Activated CD4-positive, alpha-beta memory T cell treated with anti-CD3 and anti-CD28 coated beads for 36 hours (primary cell): ENCODE data around the gene SNRPF. TPM values are rescaled to one million over a fixed set of nuclear protein-coding genes. Genes with fewer than 3 reads are reported as not detected.

ENCODE experiments used
- CTCF ChIA-PET: fragments of 350-600 bp; sonication (Branson Sonifier 250); formaldehyde crosslinking; loops from one replicate; lab custom pipeline; 2021; ENCODE audit warnings: antibody characterized with exemption, inconsistent platforms; lab: Charles Lee
- POLR2A ChIA-PET: fragments of 350-600 bp; sonication (Branson Sonifier 250); formaldehyde crosslinking; loops from one replicate; lab custom pipeline; 2021; ENCODE audit warnings: antibody characterized with exemption; lab: Charles Lee
- DNase-seq: peaks from one replicate; pipeline ENCODE4 v3.0.0-alpha.2; 2020
- H3K27ac Mint-ChIP-seq: one replicate; pipeline ENCODE4 v1.8.0; 2021; ENCODE audit warnings: mixed read lengths
- H3K27me3 Mint-ChIP-seq: one replicate; pipeline ENCODE4 v1.8.0; 2021; ENCODE audit warnings: mixed read lengths
- H3K36me3 Mint-ChIP-seq: one replicate; pipeline ENCODE4 v1.8.0; 2021; ENCODE audit warnings: mixed read lengths
- H3K4me1 Mint-ChIP-seq: one replicate; pipeline ENCODE4 v1.8.0; 2021; ENCODE audit warnings: low read depth, mixed read lengths
- H3K4me3 Mint-ChIP-seq: one replicate; pipeline ENCODE4 v1.8.0; 2021; ENCODE audit warnings: mild to moderate bottlenecking, mixed read lengths
- H3K9me3 Mint-ChIP-seq: one replicate; pipeline ENCODE4 v1.8.0; 2021; ENCODE audit warnings: mixed read lengths
- intact Hi-C: fragments of 100-400 bp; cut with micrococcal nuclease; formaldehyde crosslinking; loops from one replicate; pipeline ENCODE4 v1.15.1; 2023
- total RNA-seq, 2 experiments: library from RNA; stranded (reverse); gene quantifications; one replicate each; pipeline ENCODE4 v1.2.3, GENCODE V29; 2021

Gene SNRPF
- total RNA-seq, 2 experiments from 2014 or later: 45.4 to 46.0 TPM

- DNase-seq: no peak
- POLR2A ChIA-PET: no interaction called here
Measured at GRCh38 chr12:95862038-95862437, 3.3 kb downstream of the SNRPF start.

GRCh38 chr12:95863337-95863736, 4.6 kb downstream of the SNRPF start:
- CTCF ChIA-PET: no interaction called here
- POLR2A ChIA-PET: no interaction called here
- Mint-ChIP-seq H3K4me1 (peaks cover 37% of the 10 kb centered on the region), H3K27me3 (no peaks in the 10 kb centered on the region), H3K4me3 (no peak overlapping the region), H3K9me3 (no peaks in the 10 kb centered on the region), H3K36me3 (peaks cover 44% of the 10 kb centered on the region), H3K27ac (no peak overlapping the region)
- intact Hi-C loops: no loop called here
- no peak for DNase-seq

More at GRCh38 chr12:95862038-95862437, 3.3 kb downstream of the SNRPF start:
- intact Hi-C loops: no loop called here
- H3K9me3 Mint-ChIP-seq: no peaks in the 10 kb centered on the region
- peaks cover 37% of the 10 kb centered on the region for H3K36me3 Mint-ChIP-seq
- peaks cover 40% of the 10 kb centered on the region for H3K4me1 Mint-ChIP-seq
- no peak overlapping the region for H3K4me3 Mint-ChIP-seq
- H3K27me3 Mint-ChIP-seq: peaks cover 2% of the 10 kb centered on the region
- CTCF ChIA-PET: no interaction called here
- H3K27ac Mint-ChIP-seq: no peak overlapping the region

- no peak overlapping the region for H3K4me3 Mint-ChIP-seq
- no peaks in the 10 kb centered on the region for H3K27me3 Mint-ChIP-seq
- DNase-seq: no peak
- CTCF ChIA-PET: no interaction called here
- intact Hi-C loops: no loop called here
- no peaks in the 10 kb centered on the region for H3K4me1 Mint-ChIP-seq
- H3K27ac Mint-ChIP-seq: no peak overlapping the region
- H3K9me3 Mint-ChIP-seq: no peaks in the 10 kb centered on the region
- POLR2A ChIA-PET: no interaction called here
- peaks cover 29% of the 10 kb centered on the region for H3K36me3 Mint-ChIP-seq
Measured at GRCh38 chr12:95870897-95871296, 12.1 kb downstream of the SNRPF start.

GRCh38 chr12:95874452-95874851, 15.7 kb downstream of the SNRPF start:
- Mint-ChIP-seq H3K4me3 (no peak overlapping the region), H3K27me3 (no peaks in the 10 kb centered on the region), H3K27ac (no peak overlapping the region), H3K9me3 (no peaks in the 10 kb centered on the region), H3K4me1 (no peaks in the 10 kb centered on the region), H3K36me3 (peaks cover 18% of the 10 kb centered on the region)
- POLR2A ChIA-PET: no interaction called here
- intact Hi-C loops: no loop called here
- no peak for DNase-seq
- CTCF ChIA-PET: no interaction called here

- intact Hi-C loops: no loop called here
- H3K4me1 Mint-ChIP-seq: no peaks in the 10 kb centered on the region
- ChIA-PET CTCF (no interaction called here), POLR2A (interaction anchor here (0.6 kb wide), 1 partner anchor 49 kb away, joined by 3 read pairs; no protein-coding TSS in a partner anchor)
- no peaks in the 10 kb centered on the region for H3K27me3 Mint-ChIP-seq
- DNase-seq: no peak
- H3K36me3 Mint-ChIP-seq: peaks cover 5% of the 10 kb centered on the region
- no peak overlapping the region for H3K27ac Mint-ChIP-seq
- H3K4me3 Mint-ChIP-seq: no peak overlapping the region
- no peaks in the 10 kb centered on the region for H3K9me3 Mint-ChIP-seq
Measured at GRCh38 chr12:95877622-95878021, 18.9 kb downstream of the SNRPF start.

- Mint-ChIP-seq H3K4me3 (no peak overlapping the region), H3K27me3 (no peaks in the 10 kb centered on the region), H3K9me3 (peaks cover 3% of the 10 kb centered on the region), H3K36me3 (no peaks in the 10 kb centered on the region), H3K27ac (no peak overlapping the region), H3K4me1 (no peaks in the 10 kb centered on the region)
- POLR2A ChIA-PET: no interaction called here
- CTCF ChIA-PET: no interaction called here
- intact Hi-C loops: no loop called here
- no peak for DNase-seq
Measured at GRCh38 chr12:95880895-95881294, 22.1 kb downstream of the SNRPF start.

- H3K4me1 Mint-ChIP-seq: no peaks in the 10 kb centered on the region
- H3K27ac Mint-ChIP-seq: no peak overlapping the region
- DNase-seq: no peak
- ChIA-PET CTCF (interaction anchor here (0.6 kb wide), 1 partner anchor 64 kb away, joined by 3 read pairs; no protein-coding TSS in a partner anchor), POLR2A (no interaction called here)
- peaks cover 3% of the 10 kb centered on the region for H3K9me3 Mint-ChIP-seq
- intact Hi-C loops: no loop called here
- no peaks in the 10 kb centered on the region for H3K36me3 Mint-ChIP-seq
- no peak overlapping the region for H3K4me3 Mint-ChIP-seq
- H3K27me3 Mint-ChIP-seq: no peaks in the 10 kb centered on the region
Measured at GRCh38 chr12:95881331-95881955, 22.7 kb downstream of the SNRPF start.

- no peak overlapping the region for H3K27ac Mint-ChIP-seq
Measured at GRCh38 chr12:95882080-95882479, 23.3 kb downstream of the SNRPF start.

GRCh38 chr12:95882873-95883272, 24.1 kb downstream of the SNRPF start:
- POLR2A ChIA-PET: no interaction called here
- no peaks in the 10 kb centered on the region for H3K36me3 Mint-ChIP-seq
- H3K4me1 Mint-ChIP-seq: no peaks in the 10 kb centered on the region
- H3K9me3 Mint-ChIP-seq: peaks cover 3% of the 10 kb centered on the region
- CTCF ChIA-PET: no interaction called here
- no peak overlapping the region for H3K4me3 Mint-ChIP-seq
- no peak for DNase-seq
- H3K27ac Mint-ChIP-seq: no peak overlapping the region
- intact Hi-C loops: no loop called here
- H3K27me3 Mint-ChIP-seq: no peaks in the 10 kb centered on the region

More at GRCh38 chr12:95882080-95882479, 23.3 kb downstream of the SNRPF start:
- H3K4me3 Mint-ChIP-seq: no peak overlapping the region
- no peaks in the 10 kb centered on the region for H3K27me3 Mint-ChIP-seq
- H3K4me1 Mint-ChIP-seq: no peaks in the 10 kb centered on the region
- ChIA-PET POLR2A (no interaction called here), CTCF (interaction anchor here (0.6 kb wide), 1 partner anchor 64 kb away, joined by 3 read pairs; no protein-coding TSS in a partner anchor)
- intact Hi-C loops: no loop called here
- H3K9me3 Mint-ChIP-seq: peaks cover 3% of the 10 kb centered on the region
- no peaks in the 10 kb centered on the region for H3K36me3 Mint-ChIP-seq
- DNase-seq: no peak

- Mint-ChIP-seq H3K9me3 (peaks cover 3% of the 10 kb centered on the region), H3K4me3 (no peak overlapping the region), H3K36me3 (no peaks in the 10 kb centered on the region), H3K27me3 (no peaks in the 10 kb centered on the region), H3K4me1 (no peaks in the 10 kb centered on the region), H3K27ac (no peak overlapping the region)
- intact Hi-C loops: no loop called here
- CTCF ChIA-PET: interaction anchor here (0.7 kb wide), 1 partner anchor 11 kb away, joined by 3 read pairs; no protein-coding TSS in a partner anchor
- POLR2A ChIA-PET: no interaction called here
- no peak for DNase-seq
Measured at GRCh38 chr12:95884998-95885397, 26.2 kb downstream of the SNRPF start.

- CTCF ChIA-PET: no interaction called here
- POLR2A ChIA-PET: no interaction called here
Measured at GRCh38 chr12:95887311-95887710, 28.6 kb downstream of the SNRPF start.

GRCh38 chr12:95890958-95891357, 32.2 kb downstream of the SNRPF start:
- Mint-ChIP-seq H3K27me3 (peaks cover 6% of the 10 kb centered on the region), H3K9me3 (no peaks in the 10 kb centered on the region), H3K4me3 (no peak overlapping the region), H3K27ac (no peak overlapping the region), H3K4me1 (no peaks in the 10 kb centered on the region), H3K36me3 (no peaks in the 10 kb centered on the region)
- ChIA-PET POLR2A (no interaction called here), CTCF (no interaction called here)
- no peak for DNase-seq
- intact Hi-C loops: no loop called here

More at GRCh38 chr12:95887311-95887710, 28.6 kb downstream of the SNRPF start:
- H3K4me3 Mint-ChIP-seq: no peak overlapping the region
- peaks cover 3% of the 10 kb centered on the region for H3K9me3 Mint-ChIP-seq
- no peak for DNase-seq
- no peaks in the 10 kb centered on the region for H3K36me3 Mint-ChIP-seq
- no peaks in the 10 kb centered on the region for H3K27me3 Mint-ChIP-seq
- H3K27ac Mint-ChIP-seq: no peak overlapping the region
- intact Hi-C loops: no loop called here
- H3K4me1 Mint-ChIP-seq: no peaks in the 10 kb centered on the region

- Mint-ChIP-seq H3K4me1 (no peaks in the 10 kb centered on the region), H3K27me3 (peaks cover 15% of the 10 kb centered on the region), H3K4me3 (no peak overlapping the region), H3K27ac (no peak overlapping the region), H3K36me3 (no peaks in the 10 kb centered on the region), H3K9me3 (no peaks in the 10 kb centered on the region)
- no peak for DNase-seq
- ChIA-PET CTCF (interaction anchor here (1.1 kb wide), 1 partner anchor 12 kb away, joined by 3 read pairs; no protein-coding TSS in a partner anchor), POLR2A (no interaction called here)
- intact Hi-C loops: no loop called here
Measured at GRCh38 chr12:95896846-95897245, 38.1 kb downstream of the SNRPF start.
